Urinary bladder (tissue), 4 donors: ENCODE data around the gene DIS3L2. TPM values are rescaled to one million over a fixed set of nuclear protein-coding genes. Genes with fewer than 3 reads are reported as not detected.
"Not testable (repeated sequence)": the region's sequence is repeated elsewhere in the genome, so short reads cannot be mapped to it uniquely, and the experiment has no call there.

Experiments
- DNase-seq: peaks from one replicate; pipeline ENCODE4 v3.0.0-alpha.2; 2015; ENCODE audit errors: extremely low spot score
- H3K27ac ChIP-seq: one replicate; pipeline ENCODE4 v1.5.1; 2013; ENCODE audit warnings: low read depth, mild to moderate bottlenecking, moderate library complexity
- H3K36me3 ChIP-seq: one replicate; pipeline ENCODE4 v1.6.1; 2013; ENCODE audit warnings: mild to moderate bottlenecking, moderate library complexity; ENCODE audit not compliant: insufficient read depth
- H3K4me1 ChIP-seq: one replicate; pipeline ENCODE4 v1.6.1; 2013; ENCODE audit warnings: mild to moderate bottlenecking, moderate library complexity; ENCODE audit not compliant: insufficient read depth
- H3K4me3 ChIP-seq: one replicate; pipeline ENCODE4 v1.5.1; 2013; ENCODE audit warnings: low read depth, low read length
- WGBS: extraction: QIAGEN DNeasy Blood & Tissue Kit; methylation state at CpG from one replicate; pipeline ENCODE4 v1.1.7; 2013; 5-methylcytosine and 5-hydroxymethylcytosine counted together
- polyA plus RNA-seq: library from polyadenylated mRNA; stranded (reverse); fragments of 200-250 nt; gene quantifications from one replicate; pipeline ENCODE4 v1.2.3, GENCODE V29; 2013
- total RNA-seq: library from RNA; depleted of rRNA; stranded (reverse); fragments of >200 nt; gene quantifications from one replicate; pipeline ENCODE4 v1.2.3, GENCODE V29; 2014
- donor health status: healthy with polysubstance abuse.
- donor health status: healthy.

Gene DIS3L2
- total and polyA plus RNA-seq, 2 donors = 15.0 to 33.6 TPM

DNA sequence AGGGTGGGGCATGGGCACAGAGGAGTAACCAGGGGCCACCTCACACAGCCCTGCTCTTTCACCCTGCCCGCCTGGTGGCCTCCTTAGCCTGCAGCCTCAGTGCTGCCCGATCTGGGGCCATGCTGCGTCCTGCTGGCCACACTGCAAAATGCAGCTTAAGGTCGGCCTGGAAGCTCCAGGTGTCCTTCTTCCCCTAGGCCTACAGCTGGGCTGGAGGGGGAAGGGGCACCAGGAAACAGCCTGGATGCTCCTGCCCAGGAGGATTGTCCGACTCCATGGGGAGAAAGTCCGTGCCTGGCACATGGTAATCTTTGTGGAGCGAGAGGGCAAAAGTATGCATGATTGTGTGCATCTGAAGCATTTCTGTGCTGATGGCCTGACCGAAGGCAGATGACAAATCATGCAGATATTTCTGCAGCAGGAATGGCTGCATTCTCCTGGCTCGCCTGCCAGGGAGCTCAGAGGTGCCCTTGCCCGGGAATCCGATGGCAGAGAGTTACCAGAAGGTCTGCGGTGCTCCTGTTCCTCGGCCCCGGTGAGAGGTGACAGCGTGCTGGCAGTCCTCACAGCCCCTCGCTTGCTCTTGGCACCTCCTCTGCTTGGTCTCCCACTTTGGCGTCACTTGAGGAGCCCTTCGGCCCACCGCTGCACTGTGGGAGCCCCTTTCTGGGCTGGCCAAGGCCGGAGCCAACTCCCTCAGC, 404.3 kb downstream of the DIS3L2 start:
- WGBS = 75% methylated on average over 20 of the region's 20 CpGs
- H3K4me1 ChIP-seq = no peaks in the 10 kb centered on the region
- no peaks in the 10 kb centered on the region for H3K36me3 ChIP-seq
- no peak overlapping the region for H3K4me3 ChIP-seq
- no peak overlapping the region for H3K27ac ChIP-seq
- no peak for DNase-seq

DNA sequence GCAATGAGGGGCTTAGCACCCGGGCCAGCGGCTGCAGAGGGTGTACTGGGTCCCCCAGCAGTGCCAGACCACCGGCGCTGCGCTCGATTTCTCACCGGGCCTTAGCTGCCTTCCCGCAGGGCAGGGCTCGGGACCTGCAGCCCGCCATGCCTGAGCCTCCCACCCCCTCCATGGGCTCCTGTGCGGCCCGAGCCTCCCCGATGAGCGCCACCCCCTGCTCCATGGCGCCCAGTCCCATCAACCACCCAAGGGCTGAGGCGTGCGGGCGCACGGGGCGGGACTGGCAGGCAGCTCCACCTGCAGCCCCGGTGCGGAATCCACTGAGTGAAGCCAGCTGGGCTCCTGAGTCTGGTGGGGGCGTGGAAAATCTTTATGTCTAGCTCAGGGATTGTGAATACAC, 404.9 kb downstream of the DIS3L2 start:
- not testable (repeated sequence) for H3K4me3 ChIP-seq, H3K36me3 ChIP-seq, H3K27ac ChIP-seq, H3K4me1 ChIP-seq, DNase-seq
- WGBS = 87% methylated on average over 23 of the region's 23 CpGs

GRCh38 chr2:232367016-232367415, 405.5 kb downstream of the DIS3L2 start:
- H3K27ac ChIP-seq = no peak overlapping the region
- no peaks in the 10 kb centered on the region for H3K4me1 ChIP-seq
- H3K4me3 ChIP-seq = no peak overlapping the region
- 78% methylated on average over 7 of the region's 7 CpGs for WGBS
- no peaks in the 10 kb centered on the region for H3K36me3 ChIP-seq
- no peak for DNase-seq

DNA sequence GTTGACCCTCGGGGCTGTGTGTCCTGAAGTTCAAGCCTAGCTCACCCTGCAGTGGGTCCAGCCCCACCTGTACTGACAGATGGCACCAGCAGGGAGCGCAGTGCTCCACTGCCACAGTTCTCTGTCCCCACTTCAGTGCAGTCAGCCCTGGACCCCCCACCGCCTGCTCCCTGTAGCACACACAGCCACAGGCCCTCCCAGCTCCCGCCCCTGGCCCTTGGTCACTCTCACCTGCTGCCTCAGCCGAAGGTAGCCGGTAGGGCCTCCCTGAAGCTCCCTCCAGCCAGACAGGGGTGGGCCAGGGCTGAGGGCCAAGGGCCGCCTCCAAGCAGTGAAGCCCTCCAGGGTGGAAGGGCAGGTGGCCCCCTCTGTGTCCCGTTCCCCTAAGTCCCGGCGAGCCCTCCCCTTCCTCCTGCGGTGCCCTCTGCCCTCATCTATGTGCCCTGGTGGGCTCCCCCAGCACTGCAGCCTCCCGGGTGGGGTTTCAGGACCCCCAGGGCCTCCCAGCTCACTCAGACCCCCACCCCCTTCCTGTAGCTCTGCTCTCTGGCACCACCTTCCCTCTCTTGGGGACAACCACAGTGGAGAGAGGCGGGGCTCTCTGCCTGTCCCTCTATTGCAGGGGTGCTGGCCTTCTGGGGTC, 406.2 kb downstream of the DIS3L2 start:
- 76% methylated on average over 13 of the region's 13 CpGs for WGBS
- Histone ChIP-seq H3K4me1 (no peaks in the 10 kb centered on the region), H3K27ac (no peak overlapping the region), H3K36me3 (no peaks in the 10 kb centered on the region), H3K4me3 (no peak overlapping the region)
- DNase-seq = no peak

GRCh38 chr2:232368311-232368731, 406.8 kb downstream of the DIS3L2 start:
- H3K4me1 ChIP-seq = no peaks in the 10 kb centered on the region
- 84% methylated on average over 15 of the region's 15 CpGs for WGBS
- no peak overlapping the region for H3K27ac ChIP-seq
- no peak overlapping the region for H3K4me3 ChIP-seq
- no peaks in the 10 kb centered on the region for H3K36me3 ChIP-seq
- DNase-seq = no peak

DNA sequence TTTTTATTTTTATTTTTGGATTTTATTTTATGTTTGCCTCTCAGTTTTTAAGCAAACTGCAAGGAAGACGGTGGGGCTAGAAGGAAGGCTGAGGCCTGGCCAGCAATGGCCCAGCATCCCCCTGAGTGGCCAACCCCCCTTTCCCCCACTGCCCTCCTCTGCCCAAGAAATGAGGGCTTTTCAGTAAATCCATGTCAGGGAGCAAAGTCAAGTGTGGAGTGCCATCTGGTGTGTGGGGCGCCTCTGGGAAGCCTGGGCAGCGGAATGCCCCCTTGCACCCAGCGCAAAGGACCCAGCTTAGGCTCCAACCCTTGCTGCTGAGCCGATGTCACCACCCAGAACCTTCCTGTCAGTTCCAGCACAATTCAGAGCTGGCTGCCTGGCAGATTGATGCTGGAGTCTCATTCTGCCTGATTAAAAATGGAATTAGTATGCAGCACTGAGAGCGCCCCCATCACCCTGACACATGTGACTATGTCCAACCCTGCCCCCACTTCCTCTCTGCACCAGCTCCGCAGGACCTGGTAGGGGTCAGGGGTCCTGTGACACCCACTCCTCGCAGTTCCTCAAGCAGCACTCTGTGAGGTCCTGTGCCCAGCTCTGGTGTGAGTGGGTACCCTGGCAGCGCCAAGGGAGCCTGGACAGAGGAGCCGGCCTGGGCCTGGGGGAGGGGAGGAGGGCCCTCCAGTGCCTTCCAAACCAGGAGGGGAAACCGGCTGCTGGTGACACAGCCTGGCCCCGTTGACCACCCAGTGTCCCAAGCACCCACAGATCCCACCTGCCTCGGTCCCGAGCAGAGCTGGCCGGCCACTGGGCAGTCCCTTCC, 407.8 kb downstream of the DIS3L2 start:
- no peak for DNase-seq
- no peaks in the 10 kb centered on the region for H3K4me1 ChIP-seq
- no peak overlapping the region for H3K4me3 ChIP-seq
- H3K27ac ChIP-seq = no peak overlapping the region
- whole genome bisulfite sequencing = 74% methylated on average over 15 of the region's 15 CpGs
- no peaks in the 10 kb centered on the region for H3K36me3 ChIP-seq

- DNase-seq, H3K4me1 ChIP-seq, H3K27ac ChIP-seq, H3K4me3 ChIP-seq, H3K36me3 ChIP-seq: not testable (repeated sequence)
- 32% methylated on average over 10 of the region's 12 CpGs for WGBS
Measured at GRCh38 chr2:232370007-232370406, 408.5 kb downstream of the DIS3L2 start.

GRCh38 chr2:232372231-232373208, 411.0 kb downstream of the DIS3L2 start:
- H3K4me1 ChIP-seq = no peaks in the 10 kb centered on the region
- no peak overlapping the region for H3K27ac ChIP-seq
- DNase-seq = no peak
- no peaks in the 10 kb centered on the region for H3K36me3 ChIP-seq
- WGBS = 90% methylated on average over 18 of the region's 18 CpGs
- no peak overlapping the region for H3K4me3 ChIP-seq

GRCh38 chr2:232374356-232374755, 412.8 kb downstream of the DIS3L2 start:
- H3K27ac ChIP-seq = no peak overlapping the region
- DNase-seq = no peak
- H3K4me1 ChIP-seq = no peaks in the 10 kb centered on the region
- WGBS = 87% methylated on average over 1 of the region's 1 CpG
- H3K36me3 ChIP-seq = no peaks in the 10 kb centered on the region
- H3K4me3 ChIP-seq = no peak overlapping the region

DNA sequence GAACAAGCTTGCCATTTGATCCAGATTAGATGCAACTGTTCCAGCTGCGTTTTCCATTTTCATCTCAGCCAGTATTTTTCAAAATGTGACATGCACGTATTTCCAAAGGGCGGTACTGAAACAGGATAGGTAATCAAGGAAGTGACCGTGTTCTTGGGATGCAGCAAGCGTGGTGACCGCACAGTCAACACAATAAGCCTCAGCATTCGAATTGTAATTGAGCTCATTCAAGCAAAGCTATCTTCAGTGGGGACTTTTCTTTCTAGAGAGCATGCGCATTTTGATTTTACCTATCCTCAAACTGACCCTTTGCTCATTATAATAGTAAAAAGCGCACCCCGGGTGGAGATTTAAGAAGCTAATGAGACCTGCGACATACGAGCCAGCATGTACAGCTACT, 413.7 kb downstream of the DIS3L2 start:
- Histone ChIP-seq H3K4me1 (no peaks in the 10 kb centered on the region), H3K4me3 (no peak overlapping the region), H3K36me3 (no peaks in the 10 kb centered on the region), H3K27ac (no peak overlapping the region)
- no peak for DNase-seq
- WGBS = 66% methylated on average over 12 of the region's 12 CpGs

DNA sequence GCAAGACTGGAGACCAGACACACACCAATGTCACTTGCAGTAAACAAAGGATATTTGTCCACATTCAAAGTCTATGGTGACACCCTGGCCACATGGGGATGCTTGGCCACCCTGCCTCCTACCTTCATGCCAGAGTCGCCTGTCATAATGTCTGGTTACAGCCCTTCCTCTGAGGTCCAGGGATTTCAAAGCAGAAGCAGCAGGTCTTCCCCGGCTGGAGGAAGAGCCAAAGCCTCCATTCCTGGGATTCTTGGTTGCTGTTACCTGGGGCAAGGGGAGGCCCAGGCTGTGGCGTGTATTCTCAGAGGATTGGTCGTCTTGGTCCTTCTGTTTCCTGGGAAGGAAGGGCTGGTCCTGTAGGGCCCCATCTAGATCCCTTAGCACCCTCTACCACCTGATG, 414.7 kb downstream of the DIS3L2 start:
- H3K36me3 ChIP-seq = no peaks in the 10 kb centered on the region
- H3K4me1 ChIP-seq = no peaks in the 10 kb centered on the region
- H3K4me3 ChIP-seq = no peak overlapping the region
- 83% methylated on average over 4 of the region's 4 CpGs for WGBS
- DNase-seq = no peak
- H3K27ac ChIP-seq = no peak overlapping the region

DNA sequence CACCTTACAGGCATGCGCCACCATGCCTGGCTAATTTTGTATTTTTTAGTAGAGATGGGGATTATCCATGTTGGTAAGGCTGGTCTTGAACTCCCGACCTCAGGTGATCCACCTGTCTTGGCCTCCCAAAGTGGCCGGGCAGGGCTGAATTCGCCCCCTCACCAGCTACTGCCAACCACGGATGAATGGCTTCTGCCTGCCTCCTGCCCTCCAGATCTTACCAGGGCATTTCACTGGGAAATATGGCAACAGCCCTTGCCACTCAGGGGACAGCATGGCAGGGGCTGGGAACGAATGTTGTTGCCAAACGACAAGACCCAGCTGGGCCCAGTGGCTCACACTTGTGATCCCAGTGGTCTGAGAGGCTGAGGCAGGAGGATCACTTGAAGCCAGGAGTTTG, 415.2 kb downstream of the DIS3L2 start:
- Histone ChIP-seq H3K4me1 (no peaks in the 10 kb centered on the region), H3K36me3 (no peaks in the 10 kb centered on the region), H3K4me3 (no peak overlapping the region), H3K27ac (no peak overlapping the region)
- DNase-seq = no peak
- 81% methylated on average over 7 of the region's 7 CpGs for WGBS

DNA sequence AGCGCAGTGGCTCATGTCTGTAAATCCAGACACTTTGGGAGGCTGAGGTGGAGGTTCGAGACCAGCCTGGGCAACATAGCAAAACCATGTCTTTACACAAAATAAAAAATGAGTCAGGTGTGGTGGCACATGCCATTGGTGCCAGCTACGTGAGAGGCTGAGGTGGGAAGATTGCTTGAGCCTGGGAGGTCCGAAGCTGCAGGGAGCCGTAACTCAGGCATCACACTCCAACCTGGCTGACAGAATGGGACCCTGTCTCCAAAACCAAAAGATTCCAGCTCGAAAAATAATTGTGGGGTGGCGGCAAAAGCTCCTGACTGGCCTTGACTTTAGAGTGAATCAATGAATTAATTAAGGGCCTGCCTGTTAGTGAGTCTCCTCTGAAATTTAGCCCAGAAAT, 415.8 kb downstream of the DIS3L2 start:
- Histone ChIP-seq H3K4me1 (no peaks in the 10 kb centered on the region), H3K36me3 (no peaks in the 10 kb centered on the region), H3K4me3 (no peak overlapping the region), H3K27ac (no peak overlapping the region)
- 88% methylated on average over 7 of the region's 7 CpGs for WGBS
- DNase-seq = no peak
